D341Med (cell line): Measurements from ENCODE around the gene SDC4.

Experiments used
- DNase-seq: peaks from one replicate; pipeline ENCODE4 v3.0.0; 2012; ENCODE audit warnings: low spot score

The SDC4 gene

DNA sequence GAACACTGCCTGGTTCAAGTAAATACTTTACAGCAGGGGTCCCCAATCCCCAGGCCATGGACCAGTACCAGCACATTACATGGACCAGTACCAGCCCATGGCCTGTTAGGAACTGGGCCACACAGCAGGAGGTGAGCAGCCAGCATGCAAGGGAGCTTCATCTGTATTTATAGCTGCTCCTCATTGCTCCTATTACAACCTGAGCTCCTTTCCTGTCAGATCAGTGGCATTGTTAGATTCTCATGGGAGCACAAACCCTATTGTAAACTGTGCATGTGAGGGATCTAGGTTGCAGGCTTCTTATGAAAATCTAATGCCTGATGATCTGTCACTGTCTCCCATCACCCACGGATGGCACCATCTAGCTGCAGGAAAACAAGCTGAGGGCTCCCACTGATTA lies 53.6 kb downstream of the SDC4 start:
- DNase-seq, result no peak

DNA sequence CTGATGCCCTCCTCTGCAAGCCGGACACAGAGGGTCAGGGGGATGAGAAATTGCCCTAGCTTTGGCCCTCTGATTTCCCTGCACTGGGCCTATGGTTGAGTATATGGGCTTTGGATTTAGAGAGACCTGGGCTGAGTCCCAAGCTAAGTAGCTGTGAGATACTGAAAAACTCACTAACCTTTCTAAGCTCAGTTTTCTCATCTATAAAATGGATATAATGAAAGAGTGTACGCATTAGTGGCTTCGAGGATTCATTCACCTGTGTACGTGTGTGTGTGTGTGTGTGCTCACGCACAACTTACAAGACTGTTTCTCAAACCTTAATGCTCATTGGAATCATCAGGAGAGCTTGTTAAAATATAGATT lies 54.2 kb downstream of the SDC4 start:
- no peak for DNase-seq

GRCh38 chr20:45293041-45294002 lies 54.9 kb downstream of the SDC4 start:
- peak; percentile 91 for DNase-seq

DNA sequence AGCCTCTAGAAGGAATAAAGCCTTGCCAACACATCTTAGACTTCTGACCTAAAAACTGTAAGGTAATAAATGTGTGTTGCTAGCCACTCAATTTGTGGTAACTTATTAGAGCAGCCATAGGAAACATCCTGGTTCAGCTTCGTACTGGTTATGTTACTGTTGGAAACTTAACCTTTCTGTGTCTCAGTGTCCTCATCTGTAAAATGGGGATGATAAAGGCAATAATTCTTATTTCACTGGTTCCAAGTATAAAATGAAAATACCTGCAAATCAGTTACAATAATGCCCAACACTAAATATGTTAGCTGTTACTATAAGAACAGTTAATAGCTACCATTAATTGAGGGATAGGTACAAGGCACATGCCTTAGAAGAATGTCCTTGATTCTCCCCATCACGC lies 55.9 kb downstream of the SDC4 start:
- DNase-seq, result no peak

- DNase-seq, result no peak
Measured at GRCh38 chr20:45291526-45291925, 56.7 kb downstream of the SDC4 start.

GRCh38 chr20:45290677-45291355 lies 57.4 kb downstream of the SDC4 start:
- DNase-seq, result peak; percentile 86

DNA sequence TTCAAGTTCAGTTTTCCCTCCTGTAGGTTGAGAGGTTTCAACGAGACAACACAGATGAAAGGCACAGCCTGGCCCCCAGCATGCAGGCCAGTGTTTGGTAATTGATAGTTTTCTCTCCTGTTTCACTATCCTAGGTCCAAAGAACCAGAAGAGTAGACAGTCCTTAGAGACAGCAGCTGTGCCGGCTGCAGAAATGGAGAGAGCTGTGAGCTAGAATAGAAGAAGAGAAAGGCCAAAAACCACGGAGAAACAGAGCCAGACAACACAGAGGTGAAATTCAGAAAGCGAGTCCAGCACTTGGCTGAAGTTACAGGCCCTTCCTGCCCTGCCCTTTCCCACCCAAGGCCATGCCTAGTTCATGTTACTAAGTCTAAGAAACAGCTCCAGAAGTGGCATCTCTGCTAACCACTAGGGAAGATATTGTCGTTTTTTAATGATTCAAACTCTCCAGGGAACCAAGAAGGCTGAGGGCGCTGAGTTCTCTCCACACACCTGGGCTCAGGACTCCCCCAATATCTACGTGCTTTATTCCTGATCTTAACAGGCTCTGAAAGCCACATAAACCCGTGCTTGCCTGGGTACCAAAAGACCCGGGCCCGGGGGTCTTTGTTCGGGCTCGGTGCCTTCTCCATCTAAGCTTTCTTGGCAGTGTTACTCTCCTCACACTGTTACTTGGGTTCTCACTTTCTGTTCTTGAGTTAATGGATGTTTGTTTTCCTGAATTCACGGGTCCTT lies 58.1 kb downstream of the SDC4 start:
- no peak for DNase-seq

DNA sequence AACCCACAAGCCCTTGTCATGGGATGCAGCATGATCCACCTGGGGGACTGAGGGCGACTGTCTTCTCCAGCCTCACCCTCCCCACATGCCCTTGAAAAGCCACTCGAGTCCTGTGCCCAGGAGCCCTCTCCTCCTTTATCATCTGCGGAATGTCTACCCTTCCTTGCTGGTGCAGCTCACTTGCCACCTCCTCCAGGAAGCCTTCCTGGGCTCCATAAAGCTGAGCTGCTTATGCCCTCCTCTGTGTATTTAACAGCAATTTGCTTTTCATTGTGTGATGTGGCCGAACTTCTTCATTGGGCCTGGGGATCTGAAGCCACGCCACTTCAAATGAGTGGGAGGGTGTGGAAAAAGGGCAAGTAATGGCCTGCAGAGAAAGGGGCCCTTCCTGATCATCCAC lies 59.4 kb downstream of the SDC4 start:
- no peak for DNase-seq

DNA sequence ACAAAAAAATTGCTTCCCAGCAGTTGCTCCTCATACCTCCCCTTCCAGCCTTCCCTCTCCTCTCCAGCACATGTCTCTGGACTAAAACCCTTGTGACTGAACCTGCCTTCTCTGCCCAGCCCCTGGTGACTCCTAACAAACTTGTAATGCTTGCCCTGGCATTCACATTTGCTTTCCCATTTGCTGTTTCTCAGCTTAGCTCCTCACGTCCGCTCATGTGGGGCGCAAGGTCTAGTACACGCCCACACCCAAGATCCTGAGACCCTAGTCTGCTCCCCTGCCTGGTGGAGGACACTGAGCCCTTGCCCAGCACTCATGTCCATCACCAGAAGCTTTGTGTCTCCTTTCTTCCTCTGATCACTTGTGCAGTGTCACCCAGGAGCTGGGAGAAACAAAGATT lies 59.8 kb downstream of the SDC4 start:
- DNase-seq, result no peak

DNA sequence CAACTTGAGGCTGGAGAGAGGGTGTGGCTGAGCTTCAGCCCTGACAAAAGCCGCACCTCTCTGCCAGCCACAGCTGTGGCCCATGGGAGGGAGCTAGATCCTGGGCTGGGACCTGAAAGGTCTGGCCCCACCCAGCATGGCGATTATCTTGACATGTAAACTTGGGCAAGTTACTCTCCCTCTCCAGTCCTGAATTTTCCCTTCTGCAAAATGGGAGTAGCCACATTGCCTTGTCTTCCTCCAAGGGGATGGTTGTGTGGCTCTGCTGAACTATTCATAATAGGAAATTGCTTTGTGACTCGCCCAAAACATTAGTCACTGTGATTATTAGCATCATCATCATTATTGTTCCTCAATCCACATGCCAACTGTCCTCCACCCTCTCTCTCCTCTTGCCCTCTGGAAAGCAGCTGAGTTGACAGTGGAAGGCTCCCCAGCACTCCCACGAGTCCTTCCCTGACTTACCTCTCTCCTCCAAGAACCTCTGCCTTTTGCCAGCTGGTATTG lies 64.6 kb downstream of the SDC4 start:
- no peak for DNase-seq

DNA sequence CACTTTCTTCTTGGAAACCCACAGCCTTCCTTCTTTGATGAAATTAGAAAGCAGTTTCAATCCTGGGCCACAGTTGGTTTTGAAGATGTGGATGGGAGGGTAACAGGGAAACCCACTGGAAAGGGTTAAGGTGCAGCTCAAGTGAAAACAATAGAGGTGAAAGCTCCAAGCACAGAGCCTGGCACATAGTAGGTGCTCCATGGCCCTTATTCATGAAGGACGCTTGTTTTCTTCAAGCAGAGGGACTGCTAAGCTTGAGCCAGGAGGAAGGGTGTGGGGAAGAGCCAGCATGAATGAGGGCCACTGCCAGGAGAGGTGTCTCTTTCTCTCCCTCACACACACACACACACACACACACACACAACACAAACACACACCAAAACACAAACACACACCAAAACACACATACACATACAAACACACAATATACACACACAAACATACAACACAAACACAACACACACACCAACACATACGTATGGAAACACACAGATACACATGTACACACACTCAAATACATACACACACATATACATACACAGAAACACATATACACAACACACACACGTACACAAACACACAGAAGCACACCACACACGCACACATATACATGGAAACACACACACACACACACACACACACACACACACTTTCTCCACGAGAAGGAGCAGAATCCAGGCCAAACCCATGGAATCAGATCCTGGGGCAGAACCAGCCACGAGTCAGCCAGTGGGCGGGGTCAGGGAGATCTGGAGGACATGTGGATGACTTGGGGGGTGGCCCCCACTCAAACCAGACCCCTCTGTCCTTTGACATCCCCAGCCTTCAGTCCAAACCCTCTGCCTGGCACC lies 65.3 kb downstream of the SDC4 start:
- DNase-seq, result no peak

DNA sequence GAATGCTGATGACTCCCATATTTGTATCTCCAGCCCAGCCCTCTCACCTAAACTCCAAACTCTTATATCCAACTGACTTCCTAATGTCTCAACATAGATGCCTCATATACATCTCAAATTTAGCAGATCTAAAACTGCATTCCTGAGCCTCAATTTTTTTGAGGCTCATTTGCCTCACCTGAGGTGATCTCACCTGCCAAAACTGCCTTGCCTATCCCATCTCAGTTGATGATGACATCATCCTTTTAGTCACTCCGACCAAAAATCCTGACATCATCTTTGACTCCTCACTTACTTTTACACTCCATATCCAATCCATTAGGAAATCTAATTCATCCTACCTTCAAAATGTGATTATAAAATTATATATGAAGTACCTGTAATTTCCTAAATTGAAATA lies 68.2 kb downstream of the SDC4 start:
- no peak for DNase-seq

- DNase-seq, result no peak
Measured at GRCh38 chr20:45275338-45275737, 72.9 kb downstream of the SDC4 start.
